GM19240 (cell line): ENCODE data around the gene KDM4B.
"Not testable (repeated sequence)": the region's sequence is repeated elsewhere in the genome, so short reads cannot be mapped to it uniquely, and the experiment has no call there.

Experiments
- DNase-seq: peaks from one replicate; pipeline ENCODE4 v3.0.0; 2011; ENCODE audit warnings: low spot score; ENCODE audit not compliant: insufficient read length

The KDM4B gene

DNA sequence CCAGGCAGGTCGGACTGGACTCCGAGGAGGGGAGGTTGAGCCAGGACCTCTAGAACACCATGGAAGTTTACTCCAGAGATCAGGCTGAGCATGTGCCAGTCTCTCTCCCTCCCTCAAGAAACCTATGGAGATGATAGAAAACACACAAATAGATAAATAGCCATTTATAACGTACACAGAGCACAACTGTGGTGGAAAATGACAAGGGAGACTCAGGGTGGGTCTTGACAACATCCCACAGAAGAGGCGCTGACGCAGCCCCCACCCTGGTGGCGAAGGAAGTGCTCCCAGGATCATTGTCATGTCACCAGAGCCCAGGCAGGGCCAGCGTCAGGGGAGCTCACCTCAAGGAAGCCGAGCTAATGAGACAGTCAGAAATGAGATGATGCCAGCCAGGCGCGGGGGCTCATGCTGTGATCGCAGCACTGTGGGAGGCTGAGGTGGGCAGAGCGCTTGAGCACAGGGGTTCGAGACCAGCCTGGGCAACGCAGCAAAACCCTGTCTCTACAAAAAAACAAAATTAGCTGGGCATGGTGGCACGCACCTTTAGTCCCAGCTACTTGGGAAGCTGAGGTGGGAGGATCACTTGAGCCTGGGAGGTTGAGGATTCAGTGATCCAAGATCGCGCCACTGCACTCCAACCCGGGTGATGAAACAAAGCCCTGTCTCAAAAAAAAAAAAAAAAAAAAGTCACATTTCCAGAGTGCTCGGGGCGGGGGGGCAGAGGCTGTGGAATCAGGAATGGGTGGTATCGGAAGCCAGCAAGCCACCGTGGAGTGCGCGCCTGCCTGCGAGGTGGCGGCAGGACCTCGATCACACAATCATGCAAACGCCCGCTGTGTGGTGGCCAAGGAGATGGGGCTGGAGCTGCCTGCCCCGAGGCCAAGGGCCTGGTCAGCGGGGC is 178.4 kb downstream of the KDM4B start:
- no peak for DNase-seq

DNA sequence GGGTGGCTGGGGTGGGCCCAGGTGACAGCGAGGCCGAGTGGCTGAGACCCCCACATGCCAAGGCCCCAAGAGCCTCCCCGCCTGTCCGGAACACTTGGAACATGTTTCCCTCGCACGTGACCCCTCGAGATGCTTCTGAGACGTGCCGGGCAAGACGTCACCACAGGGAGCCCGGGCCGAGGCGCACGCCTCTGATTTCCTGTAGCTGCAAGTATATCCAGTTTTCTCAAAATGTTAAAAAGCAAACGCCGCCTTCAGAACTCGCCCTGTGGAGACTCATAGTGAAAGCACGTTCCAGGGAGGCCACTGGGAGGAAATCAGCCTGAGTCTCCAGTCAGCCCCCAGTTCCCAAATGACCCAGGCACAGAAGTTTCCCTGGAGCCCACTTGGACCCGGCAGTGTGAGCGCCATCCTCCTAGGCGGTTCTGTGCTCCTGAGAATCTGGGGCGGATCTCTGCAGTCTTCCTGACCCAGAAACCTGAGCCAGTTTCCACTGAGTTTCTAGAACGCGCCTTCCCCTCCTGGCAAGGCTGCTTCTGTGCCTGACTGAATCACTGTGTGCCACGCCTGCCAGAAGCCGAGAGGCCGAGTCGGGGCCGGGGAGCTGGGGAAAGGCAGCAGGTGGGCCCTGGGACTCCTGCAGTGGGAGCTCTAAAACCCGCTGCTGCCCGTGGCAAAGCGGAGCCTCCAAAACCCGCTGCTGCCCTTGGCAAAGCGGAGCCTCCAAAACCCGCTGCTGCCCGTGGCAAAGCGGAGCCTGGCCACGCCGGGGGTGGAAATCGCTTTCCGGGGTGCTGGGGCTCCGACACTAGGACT is 179.3 kb downstream of the KDM4B start:
- DNase-seq: no peak

DNA sequence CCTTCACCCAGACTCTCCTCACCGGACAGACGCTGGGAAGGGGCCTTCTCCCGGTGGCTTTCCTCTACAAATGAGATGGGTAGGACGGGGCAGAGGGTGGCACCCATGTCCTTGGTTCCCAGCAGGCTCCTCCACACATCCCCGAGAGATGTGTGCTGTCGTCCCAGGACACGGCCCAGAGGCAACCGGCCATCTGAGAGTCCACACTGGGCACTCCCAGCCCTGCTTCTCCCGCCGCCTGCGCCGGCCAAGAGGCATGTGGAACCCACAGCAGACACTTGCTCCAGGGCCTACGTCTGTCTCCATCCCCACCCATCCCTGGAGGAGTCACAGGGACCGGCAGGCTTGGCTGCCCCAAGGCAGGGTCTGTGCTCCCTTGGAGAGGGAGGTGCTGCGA is 179.9 kb downstream of the KDM4B start:
- no peak for DNase-seq

DNA sequence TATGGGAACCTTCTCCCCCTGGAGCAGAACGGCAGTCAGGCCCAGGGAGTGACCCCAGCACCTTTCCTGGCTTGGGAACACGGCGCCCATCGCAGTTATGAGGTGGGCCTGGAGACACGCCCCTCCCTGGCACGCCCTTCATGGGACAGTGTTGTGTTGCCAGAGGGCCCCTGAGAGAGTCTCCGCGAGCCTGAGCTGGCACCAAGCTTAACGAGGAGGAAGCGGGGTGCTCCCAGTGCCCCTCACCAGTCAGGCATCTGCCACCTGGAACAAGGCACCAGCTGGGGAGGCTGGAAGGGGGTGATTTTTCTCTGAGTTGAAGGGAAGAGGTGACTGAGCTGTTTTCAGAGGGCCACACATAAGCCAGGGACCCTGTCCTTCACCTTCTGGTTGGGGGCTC is 180.6 kb downstream of the KDM4B start:
- no peak for DNase-seq

DNA sequence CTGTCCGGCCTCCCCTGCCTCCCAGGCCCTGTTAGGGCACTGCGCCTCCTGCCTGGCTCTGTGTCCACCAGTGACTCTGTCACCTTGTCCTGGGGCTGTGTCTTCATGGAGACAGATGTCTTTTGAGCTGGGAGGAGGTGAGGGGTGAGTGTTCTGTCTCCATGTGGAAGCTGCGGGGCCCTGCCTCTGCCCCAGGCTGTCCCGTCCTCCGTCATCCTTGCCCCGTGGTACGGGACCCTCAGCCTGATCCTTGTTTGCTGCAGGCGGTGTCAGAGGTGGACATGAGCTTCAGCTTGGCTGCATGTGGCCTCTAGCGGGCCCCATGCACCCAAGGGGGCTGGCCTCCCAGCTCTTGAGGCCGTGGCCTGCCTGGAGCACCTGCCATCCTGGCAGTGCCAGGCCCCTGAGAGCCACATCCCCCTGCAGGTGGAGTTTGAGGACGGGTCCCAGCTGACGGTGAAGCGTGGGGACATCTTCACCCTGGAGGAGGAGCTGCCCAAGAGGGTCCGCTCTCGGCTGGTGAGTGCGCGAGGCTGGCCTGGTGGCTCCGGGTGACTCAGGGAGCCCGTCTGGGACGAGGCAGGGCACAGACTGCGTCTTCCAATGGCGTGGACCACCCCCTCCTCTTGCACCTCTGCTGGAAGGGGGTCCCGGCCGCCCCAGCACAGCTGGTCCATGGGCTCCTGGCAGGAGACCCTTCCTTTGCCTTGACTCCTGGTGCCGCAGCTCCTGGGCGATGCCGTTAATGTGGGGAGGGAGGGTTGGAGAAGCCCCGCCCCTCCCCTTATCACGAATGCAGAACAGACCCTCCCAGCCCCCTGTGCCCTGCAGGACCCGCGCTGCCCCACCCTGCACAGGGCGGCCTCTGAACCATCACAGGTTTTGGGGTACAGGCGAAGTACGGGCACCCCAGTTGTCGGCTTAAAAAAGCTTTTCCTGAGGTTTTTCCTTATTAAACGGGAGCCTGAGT is 181.3 kb downstream of the KDM4B start:
- DNase-seq: no peak

DNA sequence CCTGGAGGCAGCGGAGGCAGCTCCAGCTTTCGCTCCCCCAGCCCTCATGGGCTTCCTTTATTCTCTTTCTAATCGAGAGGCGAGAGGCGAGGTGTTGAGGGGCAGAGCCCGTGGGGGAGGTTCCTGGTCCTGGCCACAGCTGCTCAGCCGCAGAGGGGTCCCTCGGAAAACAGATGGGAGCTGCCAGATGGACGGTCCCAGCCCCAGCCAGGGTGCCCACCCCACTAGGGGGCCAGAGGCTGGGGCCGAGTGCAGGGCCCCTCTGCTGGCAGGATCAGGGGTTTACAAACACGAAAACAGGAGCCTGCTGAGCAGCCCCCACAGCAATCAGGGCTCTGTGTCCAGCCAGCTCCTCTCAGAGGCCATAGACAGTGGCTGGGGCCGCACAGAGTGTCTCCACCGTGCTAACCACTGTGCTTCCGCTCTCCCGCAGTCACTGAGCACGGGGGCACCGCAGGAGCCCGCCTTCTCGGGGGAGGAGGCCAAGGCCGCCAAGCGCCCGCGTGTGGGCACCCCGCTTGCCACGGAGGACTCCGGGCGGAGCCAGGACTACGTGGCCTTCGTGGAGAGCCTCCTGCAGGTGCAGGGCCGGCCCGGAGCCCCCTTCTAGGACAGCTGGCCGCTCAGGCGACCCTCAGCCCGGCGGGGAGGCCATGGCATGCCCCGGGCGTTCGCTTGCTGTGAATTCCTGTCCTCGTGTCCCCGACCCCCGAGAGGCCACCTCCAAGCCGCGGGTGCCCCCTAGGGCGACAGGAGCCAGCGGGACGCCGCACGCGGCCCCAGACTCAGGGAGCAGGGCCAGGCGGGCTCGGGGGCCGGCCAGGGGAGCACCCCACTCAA is 182.2 kb downstream of the KDM4B start:
- DNase-seq: no peak

DNA sequence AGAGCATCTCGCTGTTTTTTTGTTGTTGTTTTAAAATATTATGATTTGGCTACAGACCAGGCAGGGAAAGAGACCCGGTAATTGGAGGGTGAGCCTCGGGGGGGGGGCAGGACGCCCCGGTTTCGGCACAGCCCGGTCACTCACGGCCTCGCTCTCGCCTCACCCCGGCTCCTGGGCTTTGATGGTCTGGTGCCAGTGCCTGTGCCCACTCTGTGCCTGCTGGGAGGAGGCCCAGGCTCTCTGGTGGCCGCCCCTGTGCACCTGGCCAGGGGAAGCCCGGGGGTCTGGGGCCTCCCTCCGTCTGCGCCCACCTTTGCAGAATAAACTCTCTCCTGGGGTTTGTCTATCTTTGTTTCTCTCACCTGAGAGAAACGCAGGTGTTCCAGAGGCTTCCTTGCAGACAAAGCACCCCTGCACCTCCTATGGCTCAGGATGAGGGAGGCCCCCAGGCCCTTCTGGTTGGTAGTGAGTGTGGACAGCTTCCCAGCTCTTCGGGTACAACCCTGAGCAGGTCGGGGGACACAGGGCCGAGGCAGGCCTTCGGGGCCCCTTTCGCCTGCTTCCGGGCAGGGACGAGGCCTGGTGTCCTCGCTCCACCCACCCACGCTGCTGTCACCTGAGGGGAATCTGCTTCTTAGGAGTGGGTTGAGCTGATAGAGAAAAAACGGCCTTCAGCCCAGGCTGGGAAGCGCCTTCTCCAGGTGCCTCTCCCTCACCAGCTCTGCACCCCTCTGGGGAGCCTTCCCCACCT is 183.3 kb downstream of the KDM4B start:
- DNase-seq: no peak

DNA sequence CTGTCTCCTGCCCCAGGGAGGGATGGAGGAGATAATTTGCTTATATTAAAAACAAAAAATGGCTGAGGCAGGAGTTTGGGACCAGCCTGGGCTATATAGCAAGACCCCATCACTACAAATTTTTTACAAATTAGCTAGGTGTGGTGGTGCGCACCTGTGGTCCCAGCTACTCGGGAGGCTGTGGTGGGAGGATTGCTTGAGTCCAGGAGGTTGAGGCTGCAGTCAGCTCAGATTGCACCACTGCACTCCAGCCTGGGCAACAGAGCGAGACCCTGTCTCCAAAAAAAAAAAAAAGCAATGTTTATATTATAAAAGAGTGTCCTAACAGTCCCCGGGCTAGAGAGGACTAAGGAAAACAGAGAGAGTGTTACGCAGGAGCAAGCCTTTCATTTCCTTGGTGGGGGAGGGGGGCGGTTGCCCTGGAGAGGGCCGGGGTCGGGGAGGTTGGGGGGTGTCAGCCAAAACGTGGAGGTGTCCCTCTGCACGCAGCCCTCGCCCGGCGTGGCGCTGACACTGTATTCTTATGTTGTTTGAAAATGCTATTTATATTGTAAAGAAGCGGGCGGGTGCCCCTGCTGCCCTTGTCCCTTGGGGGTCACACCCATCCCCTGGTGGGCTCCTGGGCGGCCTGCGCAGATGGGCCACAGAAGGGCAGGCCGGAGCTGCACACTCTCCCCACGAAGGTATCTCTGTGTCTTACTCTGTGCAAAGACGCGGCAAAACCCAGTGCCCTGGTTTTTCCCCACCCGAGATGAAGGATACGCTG is 184.0 kb downstream of the KDM4B start:
- DNase-seq: no peak

DNA sequence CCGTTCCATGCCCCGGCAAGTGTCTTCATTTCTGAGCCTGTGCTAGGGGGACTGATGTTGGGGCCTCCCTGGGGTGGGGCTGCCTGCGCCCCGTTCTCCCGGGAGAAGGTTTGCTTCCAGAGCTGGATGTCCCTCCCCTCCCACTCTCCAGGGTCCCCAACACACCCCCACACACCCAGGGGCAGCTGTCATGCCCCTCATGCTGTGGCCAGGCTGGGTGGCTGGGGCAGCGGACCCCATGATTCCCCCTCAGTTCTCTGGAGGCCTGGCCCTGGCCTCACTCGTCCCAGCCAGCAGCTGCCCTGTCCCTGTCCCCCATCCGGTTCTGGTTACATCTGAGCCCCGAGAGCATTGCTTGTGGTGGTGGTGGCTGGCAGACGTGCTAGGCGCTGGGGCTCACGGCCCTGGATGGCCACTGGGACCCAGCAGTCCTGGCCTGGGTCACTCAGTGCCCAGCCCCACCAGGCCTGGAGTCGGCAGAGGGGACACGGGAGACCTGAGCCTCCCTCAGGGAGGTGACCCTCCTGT is 184.8 kb downstream of the KDM4B start:
- no peak for DNase-seq

DNA sequence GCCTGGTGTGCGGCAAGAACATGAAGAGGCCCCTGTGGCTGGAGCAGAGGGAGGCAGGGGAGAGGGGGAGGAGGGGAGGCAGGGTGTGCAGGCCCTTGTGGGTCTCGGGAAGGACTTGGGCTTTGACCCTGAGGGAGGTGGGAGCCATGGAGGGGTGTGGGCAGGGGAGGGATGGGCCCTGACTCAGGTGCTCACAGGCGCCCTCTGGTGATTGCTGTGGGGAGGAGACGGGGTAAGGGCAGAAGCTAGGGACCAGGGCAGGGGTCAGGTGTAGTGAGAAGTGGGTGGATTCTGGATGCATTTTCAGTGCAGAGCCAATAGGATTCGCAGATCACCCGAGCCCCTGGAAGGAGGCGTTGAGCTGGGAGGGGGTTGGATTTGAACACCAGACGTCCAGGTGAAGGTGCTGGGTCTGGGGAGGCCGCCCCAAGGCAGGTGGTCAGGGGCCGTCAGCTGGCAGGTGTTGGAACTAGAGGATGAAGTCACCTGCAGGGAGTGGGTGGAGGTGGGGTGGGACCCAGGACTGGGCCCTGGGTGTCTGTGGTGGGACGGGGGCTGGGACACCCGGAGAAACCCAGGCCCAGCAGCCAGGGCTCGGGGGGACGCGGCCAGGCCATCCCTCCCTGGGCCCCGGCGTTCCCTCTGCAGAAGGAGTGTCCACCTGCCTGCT is 185.4 kb downstream of the KDM4B start:
- DNase-seq: no peak

DNA sequence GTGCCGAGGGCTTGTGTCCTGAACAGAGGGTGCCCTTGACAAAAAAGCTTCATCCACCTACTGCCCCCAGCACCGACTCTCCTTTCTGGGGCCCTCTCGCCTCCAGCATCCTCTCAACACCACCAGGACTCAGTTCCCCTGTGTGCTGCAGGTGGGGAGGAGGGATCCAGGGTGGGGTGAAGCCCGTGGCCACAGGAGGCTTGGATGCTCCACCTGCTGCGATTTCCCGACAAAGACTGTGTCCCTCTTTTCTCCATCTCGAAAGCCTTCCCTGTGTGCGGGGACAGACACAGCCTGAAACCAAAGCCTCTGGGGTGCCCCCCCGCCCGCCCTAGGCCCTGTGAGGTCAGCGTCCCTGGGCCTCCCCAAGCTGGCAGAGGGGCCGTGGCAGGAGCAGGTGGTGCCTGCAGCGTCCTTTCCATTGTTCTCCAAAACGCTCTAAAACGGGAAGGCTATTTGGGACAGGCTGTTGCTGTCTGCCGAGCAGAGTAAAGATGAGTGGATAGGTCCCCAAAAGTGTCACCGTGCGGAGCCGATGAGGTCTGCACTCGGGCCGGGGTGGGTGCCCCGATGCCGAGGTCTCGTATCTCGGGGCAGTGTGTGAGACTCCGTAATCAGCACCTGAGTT is 186.0 kb downstream of the KDM4B start:
- no peak for DNase-seq

DNA sequence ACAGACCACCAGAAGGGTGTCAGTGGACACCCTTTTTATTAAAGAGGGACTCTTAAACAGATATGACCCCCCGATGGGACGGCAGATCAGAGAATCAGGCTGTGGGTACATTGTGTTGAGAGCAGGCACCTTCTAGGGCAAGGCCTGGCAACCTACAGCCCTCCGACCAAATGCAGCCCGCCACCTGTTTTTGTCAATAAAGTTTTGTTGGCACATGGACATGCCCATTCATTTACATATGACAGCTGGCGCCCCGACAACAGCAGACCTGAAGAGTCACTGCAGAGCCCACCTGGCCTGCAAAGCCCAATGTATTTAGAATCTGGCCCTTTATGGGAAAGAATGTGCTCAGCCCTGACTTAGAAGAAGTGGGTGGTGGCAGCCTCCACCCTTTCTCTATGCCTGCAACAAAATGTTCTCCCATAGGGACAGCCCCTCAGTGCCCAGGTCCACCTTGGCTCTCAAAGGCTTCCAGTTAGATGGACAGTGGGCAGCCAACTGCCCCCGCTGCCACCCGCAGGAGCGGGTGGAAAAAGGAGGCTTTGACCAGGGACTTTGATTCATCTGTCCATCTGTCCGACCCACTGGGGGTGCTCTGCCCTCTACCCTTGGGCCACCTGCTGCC is 186.8 kb downstream of the KDM4B start:
- no peak for DNase-seq

DNA sequence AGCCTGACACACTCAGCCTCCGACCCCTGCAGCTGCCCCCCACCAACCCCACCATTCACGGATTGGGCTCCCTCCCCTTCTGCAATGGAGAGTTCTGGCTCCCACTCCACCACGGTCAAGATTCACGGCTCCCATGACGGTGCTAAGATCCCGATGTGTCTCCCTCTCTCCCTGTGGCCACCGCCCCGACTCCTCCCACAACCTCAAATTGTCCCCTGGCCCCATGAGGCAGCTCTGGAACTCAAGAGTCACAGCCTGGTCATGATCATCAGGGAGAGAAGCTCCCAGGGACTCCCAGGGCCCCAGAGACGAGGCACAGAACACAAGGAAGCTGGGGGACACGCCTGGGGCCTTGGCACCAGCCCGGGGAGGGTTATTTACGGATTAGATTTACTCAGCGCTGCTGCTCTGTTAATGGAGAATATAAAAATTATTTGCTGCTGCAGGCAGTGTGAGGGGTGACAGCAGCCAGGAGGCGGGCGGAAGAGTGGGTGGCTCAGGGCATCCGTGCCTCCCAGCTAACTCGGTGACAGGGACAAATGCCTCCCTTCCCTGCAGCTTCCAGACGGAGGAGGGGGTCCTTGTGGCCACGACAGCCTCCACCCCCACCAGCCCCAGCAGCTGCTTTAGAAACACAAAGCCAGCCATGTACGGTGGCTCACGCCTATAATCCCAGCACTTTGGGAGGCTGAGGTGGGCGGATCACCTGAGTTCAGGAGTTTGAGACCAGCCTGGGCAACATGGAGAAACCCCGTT is 187.5 kb downstream of the KDM4B start:
- no peak for DNase-seq

DNA sequence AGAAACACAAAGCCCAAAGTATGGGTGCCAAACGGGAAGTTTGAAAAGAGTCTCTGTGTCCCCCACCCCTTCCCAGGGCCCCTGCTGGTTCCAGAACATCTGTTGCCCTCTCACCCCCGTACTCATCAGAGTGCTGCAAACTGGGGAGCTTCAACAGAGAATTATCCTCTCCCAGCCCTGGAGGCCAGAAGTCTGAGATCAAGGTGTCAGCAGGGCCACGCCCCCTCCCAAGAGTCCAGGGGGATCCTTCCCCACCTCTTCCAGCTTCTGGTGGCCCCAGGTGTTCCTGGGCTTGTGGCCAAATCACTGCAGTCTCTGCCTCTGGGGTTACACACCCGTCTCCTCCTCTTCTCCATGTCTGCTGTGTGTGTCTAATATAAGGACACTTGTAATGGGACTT is 188.3 kb downstream of the KDM4B start:
- DNase-seq: no peak

DNA sequence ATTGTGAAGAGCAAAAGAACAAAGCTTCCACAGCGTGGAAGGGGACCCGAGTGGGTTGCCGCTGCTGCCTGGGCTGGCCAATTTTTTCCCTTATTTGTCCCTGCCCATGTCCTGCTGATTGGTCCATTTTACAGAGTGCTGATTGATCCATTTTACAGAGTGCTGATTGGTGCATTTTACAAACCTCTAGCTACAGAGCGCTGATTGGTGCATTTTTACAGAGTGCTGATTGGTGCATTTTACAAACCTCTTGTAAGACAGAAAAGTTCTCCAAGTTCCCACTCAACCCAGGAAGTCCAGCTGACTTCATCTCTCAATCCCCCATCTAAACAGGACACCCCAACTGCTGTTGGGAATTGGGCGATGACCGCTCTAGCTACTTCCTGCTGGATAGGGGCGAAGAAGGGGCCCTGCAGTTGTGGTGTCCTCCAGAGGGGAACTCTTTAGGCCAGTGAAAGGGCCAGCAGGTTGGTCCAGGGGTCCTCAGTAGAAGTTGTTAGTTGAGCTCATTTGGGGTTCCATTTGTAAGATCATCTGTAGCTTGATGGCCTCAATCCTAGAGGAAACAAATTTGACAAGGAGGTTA is 189.7 kb downstream of the KDM4B start:
- not testable (repeated sequence) for DNase-seq

DNA sequence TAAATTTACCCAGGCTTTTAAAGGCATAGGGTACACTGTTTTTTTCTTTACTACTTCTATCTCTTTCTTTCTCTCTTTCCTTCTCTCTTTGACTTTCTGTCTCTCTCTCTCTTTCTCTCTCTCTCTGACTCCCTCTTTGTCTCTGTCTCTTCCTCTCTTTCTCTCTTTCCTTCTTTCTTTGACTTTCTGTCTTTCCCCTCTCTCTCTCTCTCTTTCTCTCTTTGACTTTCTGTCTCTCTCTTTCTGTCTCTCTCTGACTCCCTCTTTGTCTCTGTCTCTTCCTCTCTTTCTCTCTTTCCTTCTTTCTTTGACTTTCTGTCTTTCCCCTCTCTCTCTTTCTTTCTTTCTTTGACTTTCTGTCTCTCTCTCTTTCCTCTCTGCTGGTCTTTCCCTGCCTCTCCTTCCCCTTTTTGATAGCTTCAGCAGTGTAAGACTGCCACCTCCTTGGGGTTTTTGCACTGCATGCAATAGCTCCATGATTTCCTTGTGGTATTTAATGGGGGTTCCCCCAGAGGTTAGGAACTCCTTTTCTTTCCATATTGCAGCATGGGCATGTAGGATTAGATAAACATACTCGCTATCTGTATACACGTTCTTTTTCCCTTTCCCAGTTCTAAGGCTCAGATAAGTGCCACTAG is 191.4 kb downstream of the KDM4B start:
- not testable (repeated sequence) for DNase-seq
